GM15510 (cell line): ENCODE measurements around the gene PTPN22.

Experiments used
- POLR2A ChIP-seq: IDR thresholded peaks from 3 replicates; pipeline ENCODE4 v1.6.1; 2011; ENCODE audit warnings: borderline replicate concordance; ENCODE audit not compliant: insufficient read length; ENCODE audit errors: extremely low read depth

PTPN22 gene

GRCh38 chr1:113805639-113806038, 65.9 kb downstream of the PTPN22 start:
- no peak for TF ChIP-seq POLR2A

- TF ChIP-seq POLR2A: no peak
These were observed 66.3 kb downstream of the PTPN22 start for GRCh38 chr1:113805256-113805531.

- TF ChIP-seq POLR2A: no peak
These were observed 66.9 kb downstream of the PTPN22 start for GRCh38 chr1:113804421-113805255.

GRCh38 chr1:113802367-113803007, 69.0 kb downstream of the PTPN22 start:
- TF ChIP-seq POLR2A: no peak

- TF ChIP-seq POLR2A: no peak
These were observed 71.0 kb downstream of the PTPN22 start for GRCh38 chr1:113800487-113800886.

- TF ChIP-seq POLR2A: no peak
These were observed 74.0 kb downstream of the PTPN22 start for GRCh38 chr1:113797472-113797871.

GRCh38 chr1:113793878-113794834, 77.4 kb downstream of the PTPN22 start:
- no peak for TF ChIP-seq POLR2A

GRCh38 chr1:113792986-113793385, 78.5 kb downstream of the PTPN22 start:
- no peak for TF ChIP-seq POLR2A

GRCh38 chr1:113792471-113792870, 79.0 kb downstream of the PTPN22 start:
- no peak for TF ChIP-seq POLR2A

- TF ChIP-seq POLR2A: no peak
These were observed 82.7 kb downstream of the PTPN22 start for GRCh38 chr1:113788802-113789201.

- TF ChIP-seq POLR2A: no peak
These were observed 83.8 kb downstream of the PTPN22 start for GRCh38 chr1:113787663-113788062.

GRCh38 chr1:113786069-113786468, 85.4 kb downstream of the PTPN22 start:
- TF ChIP-seq POLR2A: no peak

GRCh38 chr1:113784104-113784779, 87.3 kb downstream of the PTPN22 start:
- TF ChIP-seq POLR2A: no peak

- TF ChIP-seq POLR2A: no peak
These were observed 88.0 kb downstream of the PTPN22 start for GRCh38 chr1:113783254-113784103.
